GM18907 (cell line): ENCODE measurements around the gene HIF3A.
"Not testable (repeated sequence)": the region's sequence is repeated elsewhere in the genome, so short reads cannot be mapped to it uniquely, and the experiment has no call there.

ENCODE experiments used
- ATAC-seq: cut with Tn5 transposase; IDR thresholded peaks from one replicate; pipeline ENCODE4 v1.9.1; 2021; ENCODE audit warnings: mild to moderate bottlenecking, moderate library complexity; ENCODE audit not compliant: unreplicated experiment

HIF3A gene

DNA sequence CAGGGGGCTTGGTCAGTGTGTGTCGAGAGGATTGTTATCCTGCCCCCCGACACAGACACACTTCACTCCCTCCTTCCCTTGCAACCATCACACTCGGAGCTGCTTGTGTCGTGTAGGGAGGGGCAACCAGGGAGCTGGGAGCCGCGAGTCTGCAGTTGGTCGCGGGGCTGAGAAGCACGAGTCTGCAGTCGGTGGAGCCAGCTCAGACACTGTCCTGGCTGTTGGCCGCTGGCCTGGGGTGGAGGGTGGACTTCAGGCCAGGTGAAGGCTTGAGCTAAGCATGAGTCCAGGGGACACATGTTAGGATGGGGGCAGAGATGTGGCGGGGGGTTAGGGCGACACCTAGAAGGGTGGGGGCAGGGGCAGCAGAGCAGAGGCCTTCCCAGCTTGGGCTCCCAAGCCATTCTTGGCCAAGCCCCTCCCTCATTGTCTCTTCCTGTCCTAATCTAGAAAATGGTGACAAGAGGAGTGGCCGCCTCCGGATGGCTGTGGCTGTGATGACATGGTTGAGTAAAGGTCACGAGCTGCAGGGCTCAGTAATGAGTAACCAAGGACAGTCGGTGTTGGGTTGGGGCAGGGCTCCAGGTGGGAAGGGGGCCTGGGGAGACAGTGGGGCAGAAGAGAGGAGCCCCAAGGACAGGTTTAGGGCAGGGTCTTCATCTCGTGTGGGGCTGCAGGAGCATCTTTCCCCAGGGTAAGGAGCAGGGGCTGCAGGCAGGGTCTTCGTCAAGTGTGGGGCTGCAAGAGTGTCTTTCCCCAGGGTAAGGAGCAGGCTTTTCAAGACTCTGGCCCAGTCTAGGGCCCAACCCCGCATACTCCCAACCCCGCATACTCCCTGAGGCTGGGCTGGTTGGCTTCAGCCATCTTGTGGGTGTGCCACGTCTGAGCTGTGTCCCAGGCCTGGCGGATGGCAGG is 58.6 kb downstream of the HIF3A start:
- ATAC-seq = peak; percentile 37

DNA sequence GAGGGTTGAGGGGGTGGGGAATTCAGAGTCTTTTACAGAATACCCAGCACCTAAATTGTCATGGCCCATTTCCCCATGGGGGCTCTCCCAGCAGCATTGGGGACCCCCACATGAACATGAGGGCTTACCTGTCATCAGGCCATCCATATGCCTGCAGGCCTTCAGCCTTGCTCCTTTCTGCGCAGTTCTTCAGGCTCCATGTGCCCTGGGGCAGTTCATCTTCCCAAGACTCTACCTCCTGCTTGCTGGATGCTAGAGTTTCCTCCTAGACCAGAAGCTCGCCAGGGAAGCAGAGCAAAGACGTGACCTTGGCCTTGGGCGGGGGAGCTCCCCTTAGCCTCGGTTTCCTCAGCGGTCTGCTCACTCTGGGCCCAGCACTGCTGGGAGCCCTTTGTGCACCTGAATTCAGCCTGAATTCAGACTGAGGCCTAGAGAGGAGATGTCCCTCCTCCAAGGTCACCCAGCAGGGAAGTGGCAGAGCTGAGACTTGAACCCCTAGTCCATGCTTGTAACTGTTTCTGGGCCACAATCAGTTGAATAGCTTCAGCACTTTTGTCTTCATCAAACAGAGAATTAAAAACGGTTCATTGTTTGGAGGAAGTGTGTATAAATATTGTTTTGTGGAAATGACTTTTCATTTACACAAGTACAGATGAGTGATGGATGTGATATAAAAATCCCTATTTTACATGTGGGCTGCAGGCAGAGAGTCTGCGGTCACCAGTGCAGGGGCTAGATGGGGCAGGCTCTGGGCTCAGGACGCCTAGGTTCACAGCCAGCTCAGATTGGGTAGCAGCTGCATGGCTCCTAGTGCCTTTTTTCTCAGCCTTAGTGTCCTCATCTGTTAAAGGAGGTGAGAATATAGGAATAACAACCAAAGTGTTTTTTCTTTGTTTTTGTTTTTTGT is 59.6 kb downstream of the HIF3A start:
- ATAC-seq = no peak

DNA sequence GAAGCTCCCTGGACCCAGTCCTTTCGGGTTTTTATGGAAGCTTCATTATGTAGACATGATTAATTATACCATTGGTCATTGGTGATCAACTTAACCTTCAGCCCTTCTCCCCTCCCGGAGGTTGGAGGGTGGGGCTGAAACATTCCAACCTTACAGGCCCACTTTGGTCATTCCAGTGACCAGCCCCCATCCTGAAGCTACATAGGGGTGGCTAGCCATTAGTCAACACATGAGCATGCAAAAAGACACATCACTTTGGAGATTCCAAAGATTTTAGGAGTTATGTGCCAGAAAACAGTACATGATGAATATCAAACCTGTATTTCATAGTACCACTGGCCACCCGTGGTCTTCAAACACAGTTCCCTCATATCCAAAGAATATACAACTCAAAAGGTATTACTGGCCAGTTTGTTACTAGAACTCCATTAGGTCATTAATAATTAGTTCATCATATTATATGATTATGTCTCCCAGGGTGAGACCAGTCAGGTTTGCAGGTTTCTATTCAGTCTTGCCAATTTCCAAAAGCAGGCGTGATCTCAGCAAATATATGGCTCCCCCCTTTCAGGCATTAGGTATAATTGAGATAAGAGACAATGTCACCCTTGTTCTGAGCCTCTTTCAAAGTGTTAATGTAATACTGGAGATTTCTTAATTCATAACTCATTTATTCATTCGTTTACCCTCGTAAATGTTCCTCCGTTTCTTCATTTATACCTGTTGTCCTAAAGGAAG is 61.2 kb downstream of the HIF3A start:
- ATAC-seq = no peak

DNA sequence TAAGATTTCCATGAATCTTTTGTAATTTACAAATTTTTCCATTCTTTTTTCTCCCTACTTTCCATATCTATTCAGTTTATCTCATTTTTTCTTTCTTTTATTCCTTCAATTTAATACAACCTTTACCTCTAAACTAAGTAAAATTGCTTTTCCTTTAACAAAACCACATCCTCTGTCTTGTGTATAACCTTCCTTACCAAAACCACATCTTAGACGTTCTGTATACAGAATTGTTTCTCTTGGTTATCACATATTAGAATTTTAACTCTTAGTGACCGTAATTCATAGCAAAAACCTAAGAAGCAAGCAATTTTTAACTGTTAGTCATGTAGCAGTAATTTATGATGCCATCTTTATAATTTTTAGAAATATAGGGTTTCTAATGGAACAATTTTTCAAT is 65.1 kb downstream of the HIF3A start:
- ATAC-seq = no peak

DNA sequence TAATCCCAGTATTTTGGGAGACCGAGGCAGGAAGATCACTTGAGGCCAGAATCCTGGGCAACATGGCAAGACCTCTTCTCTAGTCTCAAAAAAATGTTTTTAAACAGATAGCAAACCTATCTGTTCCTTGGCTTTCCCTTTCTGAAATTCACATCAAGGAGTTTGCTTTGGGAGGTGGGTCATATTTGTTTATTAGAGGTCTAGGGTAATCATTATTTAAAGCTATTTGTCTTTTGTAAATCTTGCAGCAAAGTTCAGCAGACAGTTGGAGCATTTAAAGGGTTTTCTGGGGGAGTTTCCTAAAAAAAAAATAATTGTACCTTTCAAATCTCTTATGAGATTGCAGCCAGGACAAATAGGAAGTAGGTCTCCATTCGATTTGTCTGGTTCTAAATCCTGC is 67.5 kb downstream of the HIF3A start:
- ATAC-seq = no peak

DNA sequence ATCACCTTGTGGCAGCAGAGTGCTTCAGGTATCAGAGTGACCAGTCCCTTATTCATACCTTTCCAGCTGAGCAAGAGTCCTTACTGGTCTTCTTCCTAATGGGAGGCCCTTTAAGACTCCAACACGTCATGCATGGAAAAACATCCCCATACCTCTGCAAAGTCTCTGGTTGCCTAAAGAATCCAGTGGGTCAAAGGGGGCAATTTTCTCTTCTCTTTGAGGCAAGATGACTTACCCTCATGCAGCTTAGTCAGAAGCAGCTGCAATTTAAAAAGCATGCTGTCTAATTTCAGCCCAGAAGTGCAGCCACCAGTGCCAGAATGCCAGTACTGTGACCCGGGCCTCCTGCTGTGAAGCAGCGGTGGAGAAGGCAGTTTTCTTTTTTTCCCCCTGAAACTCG is 68.7 kb downstream of the HIF3A start:
- ATAC-seq = no peak

DNA sequence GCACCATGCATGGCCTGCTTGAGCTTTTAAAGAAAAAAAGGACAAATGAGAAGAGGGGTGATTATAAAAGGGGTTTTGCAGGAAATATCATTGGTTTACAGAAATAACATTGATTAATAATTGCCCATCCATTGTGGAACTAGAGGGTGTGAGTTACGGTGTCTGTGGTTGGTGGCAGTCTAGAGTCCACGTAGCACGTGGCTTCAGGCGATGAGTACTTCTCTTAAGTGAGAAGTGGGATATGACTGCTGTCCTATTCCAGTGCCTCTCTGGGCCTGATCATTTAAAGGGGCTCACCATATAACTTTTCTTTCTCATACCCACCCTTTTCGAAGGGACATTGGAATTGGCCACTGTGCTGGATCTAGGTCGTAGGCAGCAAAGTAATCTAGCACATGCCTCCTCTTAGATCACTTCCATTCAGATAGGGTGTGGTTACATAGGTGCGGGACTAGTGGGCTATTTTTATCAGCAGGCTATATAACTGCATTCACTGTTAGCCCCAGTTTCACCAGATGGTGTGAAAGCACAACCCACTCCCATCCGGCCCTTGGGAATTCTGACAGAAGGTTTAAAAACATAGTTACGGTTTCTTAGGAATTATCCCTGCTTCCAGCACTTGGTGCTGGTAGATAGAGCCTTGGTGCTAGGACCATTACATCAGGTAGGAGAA is 69.9 kb downstream of the HIF3A start:
- no peak for ATAC-seq

DNA sequence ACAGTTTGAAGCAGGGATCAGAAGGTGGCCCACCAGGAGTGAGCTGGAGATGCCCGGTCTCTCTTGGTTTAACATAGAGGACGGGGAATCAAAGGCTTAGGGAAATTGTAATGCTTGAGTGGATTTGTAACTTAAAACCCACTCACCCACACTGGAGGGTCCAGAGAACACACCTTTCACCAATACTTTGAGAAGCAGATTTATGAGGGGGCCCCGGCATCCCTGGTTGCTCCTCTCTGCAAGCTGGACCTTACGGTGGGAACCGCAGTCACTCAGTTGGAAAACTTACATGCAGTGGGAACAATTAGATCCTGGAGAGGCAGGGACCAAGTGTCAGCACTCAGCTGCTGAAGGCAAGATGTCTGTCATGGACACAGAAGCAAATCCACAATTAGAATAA is 70.6 kb downstream of the HIF3A start:
- no peak for ATAC-seq

DNA sequence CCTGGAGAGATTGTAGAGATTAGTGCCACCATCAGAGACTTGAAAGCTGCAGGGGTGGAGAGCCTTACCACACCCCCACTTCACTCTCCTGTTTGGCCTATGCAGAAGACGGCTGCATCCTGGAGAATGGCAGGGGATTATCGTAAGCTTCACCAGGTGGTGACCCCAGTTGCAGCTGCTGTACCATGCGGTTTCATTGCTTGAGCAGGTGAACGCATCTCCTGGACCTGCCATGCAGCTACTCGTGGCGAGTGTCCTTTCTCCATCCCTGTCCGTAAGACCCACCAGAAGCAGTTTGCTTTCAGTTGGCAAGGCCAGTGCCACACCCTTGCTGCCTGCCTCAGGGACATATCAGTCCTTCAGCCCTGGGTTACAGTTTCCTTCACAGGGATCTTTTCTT is 71.3 kb downstream of the HIF3A start:
- no peak for ATAC-seq

DNA sequence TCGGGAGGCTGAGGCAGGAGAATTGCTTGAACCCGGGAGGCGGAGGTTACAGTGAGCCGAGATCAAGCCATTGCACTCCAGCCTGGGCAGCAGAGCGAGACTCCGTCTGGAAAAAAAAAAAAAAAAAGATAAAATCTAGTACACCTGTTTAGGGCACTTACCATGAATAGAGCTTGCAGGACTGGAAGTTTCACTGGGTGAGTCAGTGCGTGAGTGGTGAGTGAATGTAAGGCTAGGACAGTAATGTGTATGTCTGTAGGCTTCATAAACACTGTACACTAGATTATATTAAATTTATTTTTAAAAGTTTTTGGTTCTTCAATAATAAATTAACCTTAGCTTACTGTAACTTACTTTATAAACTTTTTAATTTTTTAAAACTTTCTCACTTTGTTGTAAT is 73.0 kb downstream of the HIF3A start:
- ATAC-seq = no peak

DNA sequence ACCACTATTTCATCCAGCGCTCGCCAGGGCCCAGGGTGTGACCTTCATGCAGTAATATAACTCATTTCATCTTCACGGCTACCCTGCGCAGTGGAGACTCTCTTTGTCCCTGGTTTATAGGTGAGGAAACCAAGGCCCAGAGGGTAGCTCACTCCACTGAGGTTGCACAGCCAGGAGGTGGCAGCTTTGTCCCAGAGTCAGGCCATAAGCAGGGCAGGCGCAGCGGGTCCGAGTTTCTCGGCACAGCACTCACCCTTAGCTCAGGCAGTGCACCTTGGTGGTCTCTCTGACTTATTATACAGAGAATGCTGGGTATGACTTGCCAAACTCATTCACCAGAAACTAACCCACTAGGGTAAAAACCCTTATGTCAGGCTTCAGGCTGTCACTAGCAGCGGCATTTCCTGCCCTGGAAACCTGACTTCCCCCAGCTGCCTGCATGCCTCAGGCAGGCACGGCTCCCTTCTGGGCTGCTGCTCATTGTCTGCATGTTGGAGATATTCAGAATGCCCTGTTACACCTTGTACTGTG is 74.6 kb downstream of the HIF3A start:
- ATAC-seq = no peak

DNA sequence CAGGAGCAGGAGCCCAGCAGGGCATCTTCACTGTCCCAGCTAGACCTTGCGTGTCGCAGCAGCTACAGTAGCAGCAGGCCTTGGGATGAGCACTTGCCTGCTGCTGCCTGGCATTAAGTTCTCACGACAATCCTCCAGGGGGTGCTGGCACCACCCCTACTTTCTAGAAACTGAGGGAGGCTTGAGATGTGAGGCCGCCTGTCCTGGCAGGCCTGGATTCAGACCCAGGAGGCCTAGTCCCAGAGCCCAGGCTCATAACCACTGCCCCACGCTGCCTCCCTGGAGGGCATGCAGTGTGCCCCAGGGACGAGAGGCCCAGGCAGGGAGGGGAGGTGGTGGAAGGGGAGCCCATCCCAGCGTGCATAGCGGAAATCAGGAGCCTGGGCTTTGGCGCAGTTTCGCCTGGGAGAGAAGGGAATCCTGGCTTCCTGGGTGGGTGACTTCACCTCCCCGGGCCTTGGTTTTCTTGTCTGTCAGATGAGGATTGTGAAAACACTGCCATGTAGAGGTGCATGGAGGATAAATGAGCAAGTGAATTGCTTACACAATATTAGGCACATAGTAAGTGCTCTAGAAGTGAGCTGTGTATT is 76.2 kb downstream of the HIF3A start:
- ATAC-seq = no peak

DNA sequence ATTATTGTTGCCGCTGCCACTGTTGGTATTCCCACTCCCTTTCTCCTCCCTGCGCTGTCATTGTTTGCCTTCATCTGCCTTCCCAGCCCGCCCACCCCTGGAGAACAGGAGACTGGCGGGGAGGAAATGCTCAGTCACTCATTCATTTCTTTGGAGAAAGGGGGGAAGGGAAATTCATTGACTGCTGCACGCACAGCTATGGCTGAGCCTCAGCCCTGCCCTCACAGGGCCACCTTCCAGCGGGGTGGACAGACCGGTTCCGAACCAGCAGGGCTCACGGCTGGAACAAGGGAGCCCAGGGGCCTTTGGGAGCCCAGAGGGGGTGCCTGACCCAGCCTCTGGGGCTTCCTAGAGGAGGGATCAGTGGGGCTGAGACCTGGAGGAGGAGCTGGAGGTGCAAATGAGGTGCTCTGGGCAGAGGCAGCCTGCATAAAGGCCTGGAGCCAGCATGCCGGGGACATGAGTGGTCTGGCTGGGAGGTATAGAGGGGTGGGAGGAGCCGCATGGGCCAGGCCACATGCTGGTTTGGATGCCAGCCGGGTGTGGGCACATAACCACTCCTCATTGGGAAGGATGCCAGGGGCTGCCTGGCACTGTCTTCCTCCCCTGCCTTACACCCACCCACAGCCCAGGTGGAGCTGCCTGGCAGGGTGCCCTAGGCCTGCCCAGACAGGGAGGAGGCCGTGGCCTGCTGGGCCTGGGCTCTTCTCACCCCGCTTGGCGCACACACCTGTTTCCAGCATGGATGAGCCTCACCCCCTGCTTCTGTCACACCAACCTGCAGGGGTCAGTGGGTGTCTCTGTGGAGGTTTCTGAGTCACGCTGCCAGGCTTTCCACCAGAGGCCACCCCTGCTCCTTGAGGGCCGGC is 76.9 kb downstream of the HIF3A start:
- no peak for ATAC-seq

DNA sequence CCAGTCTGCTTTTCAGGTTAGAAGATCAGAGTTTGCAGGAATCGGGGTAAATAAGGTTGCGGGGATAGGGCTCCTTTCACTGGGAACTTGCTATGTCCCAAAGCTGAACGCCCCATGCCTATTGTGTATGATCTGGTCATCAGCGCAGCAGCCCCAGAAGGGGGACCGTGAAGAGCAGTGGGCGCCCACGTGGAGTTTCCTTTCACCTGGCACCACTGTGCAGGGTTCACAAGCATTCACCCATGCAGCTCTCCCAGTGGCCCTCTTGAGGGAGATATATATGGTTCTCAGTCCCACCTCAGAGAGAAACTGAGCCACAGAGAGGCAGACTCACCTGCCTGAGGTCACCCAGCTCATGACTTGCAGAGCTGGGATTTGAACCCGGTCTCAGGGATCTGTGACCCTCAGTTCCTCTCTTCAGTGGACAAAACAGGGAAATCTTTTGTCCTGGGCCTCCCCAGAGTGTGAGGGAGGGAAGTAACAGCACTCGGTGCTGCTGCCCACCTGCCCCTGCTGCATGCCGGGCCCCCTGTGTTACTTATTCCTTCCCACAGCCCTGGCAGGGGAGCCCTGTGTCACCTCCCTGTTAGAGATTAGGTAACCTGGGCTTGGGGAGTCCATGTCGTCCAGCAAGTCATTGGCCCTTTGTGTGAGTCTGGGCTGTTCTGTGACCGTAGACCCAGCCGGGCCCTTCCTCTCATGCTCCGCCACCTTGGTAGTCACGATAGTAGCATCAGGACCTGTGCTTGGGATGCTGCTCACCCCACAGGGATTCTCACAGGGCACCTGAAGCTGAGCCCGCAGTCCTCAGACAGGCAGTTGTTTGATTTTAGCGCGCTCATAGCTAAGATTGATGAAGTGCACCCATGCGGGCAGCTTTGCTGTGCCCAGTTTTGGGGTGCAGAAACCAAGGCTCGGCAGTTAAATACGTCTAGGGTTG is 78.0 kb downstream of the HIF3A start:
- no peak for ATAC-seq

DNA sequence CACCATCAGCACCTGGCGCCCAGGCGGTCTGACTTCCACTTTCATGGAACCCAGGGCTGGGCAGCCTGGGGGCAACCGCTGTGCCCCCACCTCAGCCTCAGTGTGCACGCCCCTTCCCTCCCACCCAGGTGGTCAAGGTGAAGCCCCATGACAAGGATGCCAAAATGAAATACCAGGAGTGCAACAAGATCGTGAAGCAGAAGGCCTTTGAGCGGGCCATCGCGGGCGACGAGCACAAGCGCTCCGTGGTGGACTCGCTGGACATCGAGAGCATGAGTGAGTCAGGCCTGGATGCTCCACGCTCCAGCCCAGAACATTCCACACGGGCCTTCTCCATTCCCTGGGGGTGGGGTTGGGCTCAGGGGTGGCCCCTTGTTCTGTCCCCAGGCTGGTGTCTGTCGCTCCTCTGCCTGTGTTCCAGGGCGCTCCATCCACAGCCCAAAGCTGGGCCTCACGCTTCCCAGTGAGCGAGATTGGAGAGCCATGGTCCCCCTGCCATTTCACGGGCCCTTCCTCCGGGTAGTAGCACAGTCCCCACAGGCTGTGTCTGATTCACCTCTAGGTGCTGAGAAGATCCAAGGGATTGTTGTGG is 78.7 kb downstream of the HIF3A start:
- not testable (repeated sequence) for ATAC-seq

DNA sequence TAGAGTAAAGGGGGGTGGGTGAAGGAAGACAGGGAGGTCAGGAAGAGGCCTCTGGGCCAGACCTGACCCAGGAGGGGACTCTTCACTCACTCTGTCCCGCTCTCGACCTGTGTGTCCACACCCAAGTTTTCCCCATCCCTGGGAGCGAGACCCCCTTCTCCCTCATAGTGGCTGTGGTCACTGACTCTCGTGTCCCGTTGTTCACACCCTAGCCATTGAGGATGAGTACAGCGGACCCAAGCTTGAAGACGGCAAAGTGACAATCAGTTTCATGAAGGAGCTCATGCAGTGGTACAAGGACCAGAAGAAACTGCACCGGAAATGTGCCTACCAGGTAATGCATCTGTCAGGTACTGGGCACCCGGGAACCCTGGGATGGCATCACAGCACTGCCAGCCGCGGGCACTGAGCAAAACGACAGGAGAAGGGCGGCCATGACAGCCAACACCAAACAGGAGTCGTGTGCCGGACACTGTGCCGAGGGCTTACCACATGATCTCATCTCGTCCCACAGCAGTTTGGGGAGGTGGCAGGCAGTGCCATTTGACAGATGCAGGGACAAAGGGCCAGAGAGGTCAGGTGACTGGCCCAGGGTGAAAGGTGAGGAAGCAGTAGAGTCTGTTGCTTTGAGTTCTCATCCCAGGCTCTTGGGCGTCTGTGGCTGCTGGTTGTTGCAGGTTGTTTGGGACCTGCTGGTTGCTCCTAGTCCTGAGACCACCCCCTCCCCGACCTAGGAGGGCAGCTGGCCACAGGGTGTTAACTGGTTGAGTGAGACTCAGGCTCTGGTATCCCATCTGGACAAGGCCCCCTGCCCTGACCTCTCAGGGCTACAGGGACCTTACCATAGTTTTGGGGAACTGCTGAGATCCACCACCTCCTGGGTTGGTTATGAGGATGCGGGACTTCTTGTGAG is 79.7 kb downstream of the HIF3A start:
- no peak for ATAC-seq

DNA sequence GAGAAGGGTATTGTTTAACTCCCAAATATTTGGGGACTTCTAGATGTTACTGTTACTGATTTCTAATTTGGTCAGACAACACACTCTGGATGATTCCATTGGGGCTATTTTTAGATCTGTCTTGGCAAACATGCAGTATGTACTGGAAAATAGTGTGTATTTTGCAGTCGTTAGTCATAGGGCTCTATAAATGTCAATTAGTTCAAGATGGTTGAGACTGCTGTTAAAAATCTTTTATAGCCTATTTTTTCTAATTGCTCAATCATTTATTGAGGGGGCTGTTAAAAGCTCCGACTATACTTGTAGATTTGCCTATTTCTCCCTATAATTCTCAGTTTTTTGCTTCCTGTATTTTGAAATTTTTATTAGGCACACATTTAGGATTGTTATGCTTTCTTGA is 81.4 kb downstream of the HIF3A start:
- no peak for ATAC-seq
